Measurements from ENCODE around the gene ZC3H12A. TPM values are rescaled to one million over a fixed set of nuclear protein-coding genes. Genes with fewer than 3 reads are reported as not detected.

The ZC3H12A gene
- total RNA-seq, 1 donor from 2014 or later = 51.6 TPM

DNA sequence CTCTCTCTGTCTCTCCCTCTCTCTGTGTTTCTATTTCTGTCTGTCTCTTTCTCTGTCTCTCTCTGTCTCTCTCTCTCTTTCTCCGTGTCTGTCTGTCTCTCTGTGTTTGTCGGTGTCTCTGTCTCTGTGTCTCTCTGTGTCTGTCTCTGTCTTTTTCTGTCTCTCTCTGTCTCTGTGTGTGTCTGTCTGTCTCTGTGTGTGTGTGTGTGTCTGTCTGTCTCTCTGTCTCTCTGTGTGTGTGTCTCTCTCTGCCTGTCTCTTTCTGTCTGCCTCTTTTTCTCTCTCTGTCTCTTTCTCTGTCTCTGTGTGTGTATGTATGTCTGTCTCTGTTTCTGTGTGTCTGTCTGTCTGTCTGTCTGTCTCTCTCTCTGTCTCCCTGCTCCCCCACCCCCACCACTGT, 31.7 kb upstream of the ZC3H12A start:
- TF ChIP-seq, protein P1, sequence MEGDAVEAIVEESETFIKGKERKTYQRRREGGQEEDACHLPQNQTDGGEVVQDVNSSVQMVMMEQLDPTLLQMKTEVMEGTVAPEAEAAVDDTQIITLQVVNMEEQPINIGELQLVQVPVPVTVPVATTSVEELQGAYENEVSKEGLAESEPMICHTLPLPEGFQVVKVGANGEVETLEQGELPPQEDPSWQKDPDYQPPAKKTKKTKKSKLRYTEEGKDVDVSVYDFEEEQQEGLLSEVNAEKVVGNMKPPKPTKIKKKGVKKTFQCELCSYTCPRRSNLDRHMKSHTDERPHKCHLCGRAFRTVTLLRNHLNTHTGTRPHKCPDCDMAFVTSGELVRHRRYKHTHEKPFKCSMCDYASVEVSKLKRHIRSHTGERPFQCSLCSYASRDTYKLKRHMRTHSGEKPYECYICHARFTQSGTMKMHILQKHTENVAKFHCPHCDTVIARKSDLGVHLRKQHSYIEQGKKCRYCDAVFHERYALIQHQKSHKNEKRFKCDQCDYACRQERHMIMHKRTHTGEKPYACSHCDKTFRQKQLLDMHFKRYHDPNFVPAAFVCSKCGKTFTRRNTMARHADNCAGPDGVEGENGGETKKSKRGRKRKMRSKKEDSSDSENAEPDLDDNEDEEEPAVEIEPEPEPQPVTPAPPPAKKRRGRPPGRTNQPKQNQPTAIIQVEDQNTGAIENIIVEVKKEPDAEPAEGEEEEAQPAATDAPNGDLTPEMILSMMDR (IDR thresholded peaks at IDR 0.05) = no peak
- TF ChIP-seq POLR2A (IDR thresholded peaks at IDR 0.05) (no peak), POLR2AphosphoS5 (IDR thresholded peaks at IDR 0.05; ENCODE audit: insufficient read depth in 1 of 2, low read depth in 1 of 2) (no peak)
- no peaks in the 10 kb centered on the region for H3K27me3 ChIP-seq
- no peak for DNase-seq (ENCODE audit: extremely low spot score in 2 of 2)
- no peaks in the 10 kb centered on the region for H3K9me3 ChIP-seq
- intact Hi-C loops (cut with DNase I) = no loop called here
- no peak overlapping the region for H3K4me3 ChIP-seq
- H3K27ac ChIP-seq = no peak overlapping the region
- H3K36me3 ChIP-seq = no peaks in the 10 kb centered on the region
- H3K4me1 ChIP-seq = no peaks in the 10 kb centered on the region

DNA sequence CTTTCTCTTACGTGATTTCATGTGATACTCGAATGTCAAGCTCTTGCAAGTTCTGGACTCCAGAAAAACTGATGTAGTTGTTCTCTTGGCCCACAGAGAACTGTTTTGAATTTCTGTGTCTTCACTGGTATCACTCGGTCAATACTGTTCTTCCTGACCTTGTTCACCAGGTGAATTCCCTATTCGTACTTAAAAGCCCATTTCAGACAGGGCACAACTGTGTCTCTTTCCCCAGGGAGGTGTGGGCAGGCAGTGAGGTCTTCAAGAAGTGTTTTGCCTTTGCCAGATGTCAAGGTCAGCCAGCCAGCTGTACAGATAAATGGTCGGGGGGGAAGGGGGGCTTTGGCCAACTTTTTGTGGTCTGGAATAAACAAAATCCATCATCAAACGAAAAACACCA, 27.5 kb upstream of the ZC3H12A start:
- TF ChIP-seq POLR2A (IDR thresholded peaks at IDR 0.05) (no peak), POLR2AphosphoS5 (IDR thresholded peaks at IDR 0.05; ENCODE audit: insufficient read depth in 1 of 2, low read depth in 1 of 2) (no peak)
- TF ChIP-seq, protein P1 (IDR thresholded peaks at IDR 0.05) = no peak
- intact Hi-C loops (cut with DNase I) = no loop called here
- Histone ChIP-seq H3K9me3 (no peaks in the 10 kb centered on the region), H3K4me3 (no peak overlapping the region), H3K27ac (no peak overlapping the region), H3K36me3 (no peaks in the 10 kb centered on the region), H3K27me3 (no peaks in the 10 kb centered on the region), H3K4me1 (no peaks in the 10 kb centered on the region)
- DNase-seq (ENCODE audit: extremely low spot score in 2 of 2) = no peak

DNA sequence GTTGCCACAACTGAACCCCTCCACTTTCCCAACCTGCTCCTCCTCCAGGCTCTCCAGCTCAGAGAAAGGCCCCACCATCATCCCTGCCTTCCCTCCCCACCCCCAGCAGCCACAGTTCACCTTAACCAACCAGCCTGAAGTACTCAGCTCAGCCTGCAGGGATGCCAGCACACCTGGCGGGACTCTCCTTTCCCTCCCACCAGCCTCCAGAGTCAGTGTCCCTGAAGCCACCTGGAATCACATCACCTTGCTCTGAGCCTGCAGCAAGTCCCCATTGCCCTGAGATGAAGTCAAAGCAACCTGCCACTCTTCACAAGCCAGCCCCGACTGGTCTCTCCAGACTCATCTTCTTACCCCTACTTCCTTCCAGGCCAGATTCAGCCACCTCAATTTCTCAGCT, 26.2 kb upstream of the ZC3H12A start:
- no peaks in the 10 kb centered on the region for H3K27me3 ChIP-seq

DNA sequence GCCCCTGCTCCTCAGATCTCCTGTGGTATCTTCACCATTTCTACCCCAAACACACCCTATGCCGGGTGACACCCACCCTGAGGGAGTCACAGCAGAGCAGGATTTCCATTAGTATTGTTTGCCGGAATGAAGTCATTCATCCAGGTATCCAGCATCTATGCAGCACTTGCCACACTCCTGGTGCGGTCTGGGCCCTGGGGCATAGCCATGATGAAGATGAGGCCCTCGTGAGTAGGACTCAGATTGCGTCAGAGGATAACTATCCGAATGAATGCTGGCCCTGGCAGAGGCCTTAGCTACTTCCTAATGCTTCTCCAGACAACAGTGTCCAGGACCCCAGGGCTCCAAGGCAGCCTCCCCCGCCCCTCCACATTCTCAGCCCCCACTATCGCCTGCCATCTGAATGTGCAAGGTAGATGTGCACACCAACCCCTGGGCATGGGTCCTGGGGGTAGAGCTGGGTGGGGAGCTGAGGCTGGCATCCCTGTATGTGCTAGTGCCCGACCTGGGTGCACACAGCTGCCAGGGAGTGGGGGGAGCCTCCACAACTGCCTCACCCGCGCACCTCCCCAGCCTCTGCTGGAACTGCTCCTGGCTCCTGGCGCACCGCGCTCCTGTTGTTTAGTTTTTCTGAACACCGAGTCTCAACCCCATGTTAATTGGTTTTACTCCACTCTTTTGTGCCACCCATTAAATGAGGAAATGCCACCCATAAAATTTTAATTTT, 25.5 kb upstream of the ZC3H12A start:
- no peak overlapping the region for H3K4me3 ChIP-seq
- no peak for TF ChIP-seq POLR2A (IDR thresholded peaks at IDR 0.05)
- TF ChIP-seq, protein P1 (IDR thresholded peaks at IDR 0.05) = no peak
- no peak for TF ChIP-seq POLR2AphosphoS5 (IDR thresholded peaks at IDR 0.05; ENCODE audit: insufficient read depth in 1 of 2, low read depth in 1 of 2)
- no peak for DNase-seq (ENCODE audit: extremely low spot score in 2 of 2)
- no peaks in the 10 kb centered on the region for H3K4me1 ChIP-seq
- no peaks in the 10 kb centered on the region for H3K36me3 ChIP-seq
- intact Hi-C loops (cut with DNase I) = no loop called here
- H3K27me3 ChIP-seq = no peaks in the 10 kb centered on the region
- H3K27ac ChIP-seq = no peak overlapping the region
- H3K9me3 ChIP-seq = no peaks in the 10 kb centered on the region

More for the DNA sequence above, 26.2 kb upstream of the ZC3H12A start:
- Histone ChIP-seq H3K9me3 (no peaks in the 10 kb centered on the region), H3K4me3 (no peak overlapping the region), H3K4me1 (no peaks in the 10 kb centered on the region), H3K36me3 (no peaks in the 10 kb centered on the region), H3K27ac (no peak overlapping the region)
- no peak for DNase-seq (ENCODE audit: extremely low spot score in 2 of 2)
- TF ChIP-seq POLR2AphosphoS5 (IDR thresholded peaks at IDR 0.05; ENCODE audit: insufficient read depth in 1 of 2, low read depth in 1 of 2) (no peak), POLR2A (IDR thresholded peaks at IDR 0.05) (no peak)
- TF ChIP-seq, protein P1 (IDR thresholded peaks at IDR 0.05) = no peak
- intact Hi-C loops (cut with DNase I) = no loop called here

DNA sequence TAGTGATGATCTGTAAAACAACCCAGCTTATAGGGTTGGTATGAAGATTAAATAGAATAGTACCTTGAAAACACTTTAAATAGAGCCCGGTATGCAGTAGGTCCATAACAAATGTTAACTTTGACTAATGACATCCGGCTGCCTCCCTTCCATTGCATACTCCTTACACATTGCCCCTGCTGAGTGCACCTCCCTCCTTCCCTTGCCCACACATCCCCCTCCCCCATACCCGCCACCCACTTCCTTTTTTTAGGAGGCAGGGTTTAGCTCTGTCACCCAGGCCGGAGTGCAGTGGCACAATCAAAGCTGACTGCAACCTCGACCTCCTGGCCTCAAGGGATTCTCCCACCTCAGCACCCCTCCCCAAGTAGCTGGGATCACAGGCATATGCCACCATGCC, 24.4 kb upstream of the ZC3H12A start:
- intact Hi-C loops (cut with DNase I) = loop anchor here (5.0 to 10.0 kb wide), 2 partner anchors 37 to 235 kb away; no protein-coding TSS in a partner anchor
- no peak overlapping the region for H3K27ac ChIP-seq
- no peak for TF ChIP-seq POLR2A (IDR thresholded peaks at IDR 0.05)
- TF ChIP-seq, protein P1 (IDR thresholded peaks at IDR 0.05) = no peak
- TF ChIP-seq POLR2AphosphoS5 (IDR thresholded peaks at IDR 0.05; ENCODE audit: insufficient read depth in 1 of 2, low read depth in 1 of 2) = no peak

More for the DNA sequence above, 24.4 kb upstream of the ZC3H12A start:
- no peaks in the 10 kb centered on the region for H3K27me3 ChIP-seq
- H3K36me3 ChIP-seq = no peaks in the 10 kb centered on the region
- peaks cover 4% of the 10 kb centered on the region for H3K4me1 ChIP-seq
- H3K9me3 ChIP-seq = no peaks in the 10 kb centered on the region
- no peak overlapping the region for H3K4me3 ChIP-seq
- no peak for DNase-seq (ENCODE audit: extremely low spot score in 2 of 2)

Data from vagina (tissue), 2 donors.